Ishikawa (cell line): ENCODE data around the gene SAMSN1.

ENCODE experiments used
- CEBPB ChIP-seq: IDR thresholded peaks from 2 replicates; pipeline ENCODE4 v1.6.1; 2012
- CREB1 ChIP-seq: IDR thresholded peaks from 2 replicates; pipeline ENCODE4 v1.6.1; 2012; ENCODE audit warnings: low read depth
- EGR1 ChIP-seq: IDR thresholded peaks from 2 replicates; pipeline ENCODE4 v1.6.1; 2012
- EP300 ChIP-seq: IDR thresholded peaks from 2 replicates; pipeline ENCODE4 v1.6.1; 2012; ENCODE audit warnings: borderline replicate concordance
- FOXM1 ChIP-seq: IDR thresholded peaks from 2 replicates; pipeline ENCODE4 v1.6.1; 2012; ENCODE audit warnings: low read depth, borderline replicate concordance
- NFIC ChIP-seq: IDR thresholded peaks from 2 replicates; pipeline ENCODE4 v1.6.1; 2012
- RAD21 ChIP-seq: IDR thresholded peaks from 2 replicates; pipeline ENCODE4 v1.6.1; 2012; ENCODE audit warnings: low read depth
- REST ChIP-seq: IDR thresholded peaks from 2 replicates; pipeline ENCODE4 v1.6.1; 2012; ENCODE audit warnings: low read depth, mild to moderate bottlenecking
- TAF1 ChIP-seq: IDR thresholded peaks from 2 replicates; pipeline ENCODE4 v1.6.1; 2012; ENCODE audit warnings: low read depth, mild to moderate bottlenecking
- TCF12 ChIP-seq: IDR thresholded peaks from 2 replicates; pipeline ENCODE4 v1.6.1; 2012; ENCODE audit warnings: low read depth
- TEAD4 ChIP-seq: IDR thresholded peaks from 2 replicates; pipeline ENCODE4 v1.6.1; 2012
- USF1 ChIP-seq: IDR thresholded peaks from 2 replicates; pipeline ENCODE4 v1.6.1; 2012
- YY1 ChIP-seq: IDR thresholded peaks from 2 replicates; pipeline ENCODE4 v1.6.1; 2012; ENCODE audit warnings: low read depth
- ZBTB7A ChIP-seq: IDR thresholded peaks from 2 replicates; pipeline ENCODE4 v1.6.1; 2012; ENCODE audit warnings: low read depth
- TF ChIP-seq, protein P1 (sequence below): IDR thresholded peaks from 2 replicates; pipeline ENCODE4 v1.6.1; 2012

The SAMSN1 gene

DNA sequence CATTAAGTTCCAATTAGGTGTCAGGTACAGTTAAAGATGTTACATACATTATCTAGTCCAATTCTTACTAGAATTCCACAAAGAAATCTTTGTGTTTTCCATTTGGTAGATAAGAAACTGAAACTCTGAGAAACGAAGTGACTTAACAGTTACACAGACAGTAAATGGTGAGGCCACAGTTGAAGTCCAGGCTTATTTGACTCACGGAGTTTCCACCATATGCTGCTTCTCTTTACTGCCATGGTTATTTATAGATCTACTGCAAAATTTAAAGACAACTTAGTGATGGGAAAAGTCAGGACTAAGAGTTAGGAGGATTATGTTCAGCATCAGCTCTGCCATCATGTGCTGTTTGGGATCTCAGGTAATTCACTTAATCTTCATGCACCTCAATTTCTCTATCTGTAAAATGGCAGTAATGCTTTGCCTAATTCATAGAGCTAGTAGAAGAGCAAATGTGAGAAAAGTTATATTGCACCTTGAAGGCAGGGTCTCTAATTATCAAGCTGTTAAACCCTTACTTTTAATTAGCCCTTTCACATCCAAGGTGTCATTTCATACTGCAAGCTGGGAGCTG, 26.2 kb upstream of the SAMSN1 start:
- no peak for TF ChIP-seq EGR1
- no peak for TF ChIP-seq NFIC
- no peak for TF ChIP-seq CREB1
- no peak for TF ChIP-seq EP300
- no peak for TF ChIP-seq ZBTB7A
- TF ChIP-seq CEBPB, result no peak

GRCh38 chr21:14569868-14570267, 23.8 kb upstream of the SAMSN1 start:
- TF ChIP-seq, protein P1, sequence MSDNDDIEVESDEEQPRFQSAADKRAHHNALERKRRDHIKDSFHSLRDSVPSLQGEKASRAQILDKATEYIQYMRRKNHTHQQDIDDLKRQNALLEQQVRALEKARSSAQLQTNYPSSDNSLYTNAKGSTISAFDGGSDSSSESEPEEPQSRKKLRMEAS, result no peak
- no peak for TF ChIP-seq RAD21
- no peak for TF ChIP-seq ZBTB7A
- peak; percentile 16; the same call in 1 of the 2 replicates for TF ChIP-seq NFIC

- TF ChIP-seq USF1, result no peak
- TF ChIP-seq CREB1, result no peak
- TF ChIP-seq NFIC, result no peak
- no peak for TF ChIP-seq CEBPB
- TF ChIP-seq REST, result no peak
These were observed 23.0 kb upstream of the SAMSN1 start for GRCh38 chr21:14569026-14569621.

DNA sequence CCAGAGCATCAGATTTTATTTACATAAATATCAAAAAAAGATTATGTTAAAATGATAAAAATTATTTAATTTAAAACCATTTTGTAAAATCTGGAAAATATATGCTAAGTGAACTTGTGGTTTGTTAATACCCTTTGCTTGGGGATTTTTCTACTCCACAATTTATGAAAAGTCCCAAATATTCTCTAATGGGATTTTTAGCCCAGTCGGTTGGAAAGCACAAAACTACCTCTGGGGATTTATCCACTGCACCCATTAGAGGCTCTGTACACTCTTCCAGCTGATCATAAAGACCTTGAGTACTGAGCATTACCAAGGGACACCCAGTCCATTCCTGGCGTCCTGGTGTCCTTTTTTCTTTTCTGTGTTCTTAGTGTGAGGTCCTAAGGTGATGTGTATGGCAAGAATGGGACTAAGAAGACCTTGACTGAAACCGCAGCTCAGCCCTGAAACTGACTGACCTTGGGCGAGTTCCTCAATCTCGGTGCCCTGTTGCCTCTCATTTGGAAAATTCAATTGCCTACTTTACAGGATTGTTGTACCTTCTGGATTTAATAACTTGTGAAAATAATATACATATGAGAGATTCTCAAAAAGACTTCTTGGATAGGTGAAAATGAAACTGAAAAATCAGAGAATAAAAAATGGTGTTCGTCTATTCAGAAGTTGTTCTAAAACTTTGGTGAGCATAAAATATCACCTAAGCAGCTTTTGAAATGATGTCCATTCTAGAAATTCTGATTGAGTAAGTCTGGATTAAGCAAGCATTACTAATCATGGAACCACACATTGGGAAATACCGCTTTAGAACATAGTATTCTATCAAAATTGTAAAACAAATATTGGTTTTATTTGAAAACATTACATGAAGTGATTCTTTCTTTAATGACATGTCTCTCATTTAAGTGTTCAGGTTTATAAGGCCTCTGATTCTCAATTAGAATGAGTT, 21.5 kb upstream of the SAMSN1 start:
- TF ChIP-seq YY1 (no peak), ZBTB7A (no peak), TAF1 (no peak), EP300 (no peak), CEBPB (no peak), REST (no peak), NFIC (no peak), TCF12 (no peak), CREB1 (no peak), USF1 (no peak), EGR1 (no peak), TEAD4 (no peak)
- TF ChIP-seq, protein P1, result no peak

GRCh38 chr21:14566894-14567293, 20.8 kb upstream of the SAMSN1 start:
- TF ChIP-seq TAF1 (no peak), RAD21 (no peak), TCF12 (no peak), EP300 (no peak), USF1 (no peak), CEBPB (no peak), YY1 (no peak), ZBTB7A (no peak), FOXM1 (no peak), REST (no peak), CREB1 (no peak), EGR1 (no peak), NFIC (no peak), TEAD4 (no peak)
- TF ChIP-seq, protein P1, result no peak
